Small intestine (tissue), 7 donors: ENCODE results near the gene FYTTD1. TPM values are rescaled to one million over a fixed set of nuclear protein-coding genes. Genes with fewer than 3 reads are reported as not detected.
"Not testable (repeated sequence)": the region's sequence is repeated elsewhere in the genome, so short reads cannot be mapped to it uniquely, and the experiment has no call there.

ENCODE experiments used
- DNase-seq, 2 donors: peaks; one replicate each; pipeline versions ENCODE4 v3.0.0 to v3.0.0-alpha.2; 2013
- FAIRE-seq: peaks from 2 replicates; lab custom pipeline; 2012; peaks lifted over from hg19 to GRCh38; lab: Jason Lieb, UNC
- H3K27ac ChIP-seq, 3 donors: one replicate each; pipeline ENCODE4 v1.5.1; 2013; ENCODE audit warnings: low read length in 2 of 3, mild to moderate bottlenecking in 2 of 3, control low read depth in 1 of 3, inconsistent platforms in 1 of 3, low read depth in 1 of 3, moderate library complexity in 1 of 3
- H3K27me3 ChIP-seq, 3 donors: one replicate each; pipeline ENCODE4 v1.6.1; 2013; ENCODE audit warnings: low read length in 3 of 3, inconsistent platforms in 1 of 3; ENCODE audit not compliant: control insufficient read depth in 3 of 3, insufficient read depth in 3 of 3
- H3K36me3 ChIP-seq, 3 donors: one replicate each; pipeline ENCODE4 v1.6.1; 2013; ENCODE audit warnings: low read length in 3 of 3, inconsistent platforms in 1 of 3, low read depth in 1 of 3, mild to moderate bottlenecking in 1 of 3, moderate library complexity in 1 of 3; ENCODE audit not compliant: control insufficient read depth in 3 of 3, insufficient read depth in 2 of 3
- H3K4me1 ChIP-seq, 3 donors: one replicate each; pipeline ENCODE4 v1.6.1; 2013; ENCODE audit warnings: low read length in 2 of 3, inconsistent platforms in 1 of 3, low read depth in 1 of 3, mild to moderate bottlenecking in 1 of 3, moderate library complexity in 1 of 3; ENCODE audit not compliant: control insufficient read depth in 3 of 3, insufficient read depth in 2 of 3
- H3K4me3 ChIP-seq, 3 donors: one replicate each; pipeline ENCODE4 v1.5.1; 2013; ENCODE audit warnings: low read length in 3 of 3, control low read depth in 1 of 3, inconsistent platforms in 1 of 3, low read depth in 1 of 3, mild to moderate bottlenecking in 1 of 3, moderate library complexity in 1 of 3
- H3K9me3 ChIP-seq, 2 donors: one replicate each; pipeline ENCODE4 v1.6.1; 2013; ENCODE audit warnings: low read depth in 1 of 2, low read length in 1 of 2; ENCODE audit not compliant: control insufficient read depth in 2 of 2, insufficient read depth in 1 of 2
- WGBS, 3 donors: extraction: QIAGEN DNeasy Blood & Tissue Kit; methylation state at CpG; one replicate each; pipeline ENCODE4 v1.1.7; 2013; 5-methylcytosine and 5-hydroxymethylcytosine counted together
- polyA plus RNA-seq, 4 donors: library from polyadenylated mRNA; stranded (reverse) in 3 of 4; unstranded in 1 of 4; fragments of 200-250 nt in 3 of 4; fragments of 120-200 nt in 1 of 4; gene quantifications; one replicate each; pipeline versions ENCODE4 v1.2.1 to v1.2.3, GENCODE V29; 2013
- donor health status: healthy with polysubstance abuse.
- donor health status: control.
- donor health status: control.
- donor health status: Bipolar disorder and iron deficiency.
- donor health status: healthy.

FYTTD1 gene
- polyA plus RNA-seq, 4 donors, result 11.2 to 30.2 (median 12.2) TPM

- not testable (repeated sequence) for FAIRE-seq, H3K4me1 ChIP-seq, DNase-seq, H3K27me3 ChIP-seq, H3K9me3 ChIP-seq, H3K27ac ChIP-seq, H3K36me3 ChIP-seq, H3K4me3 ChIP-seq
- WGBS, 3 donors, result 95 to 97% (median 96%) methylated on average over 18 to 27 of the region's 27 CpGs
Measured at GRCh38 chr3:197731483-197731882, 18.2 kb upstream of the FYTTD1 start.

GRCh38 chr3:197733042-197733441 lies 16.6 kb upstream of the FYTTD1 start:
- Histone ChIP-seq H3K27ac (no peak overlapping the region), H3K9me3 (no peaks in the 10 kb centered on the region), H3K27me3 (no peaks in the 10 kb centered on the region), H3K4me1 (peaks cover 0 to 10% (median 2%) of the 10 kb centered on the region in 3 donors), H3K4me3 (no peak overlapping the region), H3K36me3 (peaks cover 0 to 7% (median 0%) of the 10 kb centered on the region in 3 donors)
- DNase-seq, result no peak
- 93 to 96% (median 95%) methylated on average over 4 of the region's 4 CpGs for WGBS, 3 donors
- no peak for FAIRE-seq

- Histone ChIP-seq H3K4me1 (peaks cover 0 to 10% (median 2%) of the 10 kb centered on the region in 3 donors), H3K27me3 (no peaks in the 10 kb centered on the region), H3K4me3 (no peak overlapping the region), H3K9me3 (no peaks in the 10 kb centered on the region), H3K27ac (peak overlapping the region in 1 of 3 donors; percentile 72), H3K36me3 (peaks cover 0 to 7% (median 0%) of the 10 kb centered on the region in 3 donors)
- DNase-seq, result peak in 1 of 2 donors; percentile 7
- WGBS, 3 donors, result 68 to 79% (median 79%) methylated on average over 7 of the region's 7 CpGs
- FAIRE-seq, result no peak
Measured at GRCh38 chr3:197734667-197735318, 14.9 kb upstream of the FYTTD1 start.

GRCh38 chr3:197736010-197736490 lies 13.6 kb upstream of the FYTTD1 start:
- H3K4me1 ChIP-seq, result peaks cover 0 to 10% (median 2%) of the 10 kb centered on the region in 3 donors
- DNase-seq (peak; percentile 57 to 68), FAIRE-seq (no peak)
- WGBS, 3 donors, result 0 to 1% (median 1%) methylated on average over 17 of the region's 17 CpGs
- H3K9me3 ChIP-seq, result no peaks in the 10 kb centered on the region
- peak overlapping the region; percentile 62 to 99 (median 82) for H3K4me3 ChIP-seq
- H3K27me3 ChIP-seq, result no peaks in the 10 kb centered on the region
- H3K36me3 ChIP-seq, result peaks cover 0 to 7% (median 0%) of the 10 kb centered on the region in 3 donors
- H3K27ac ChIP-seq, result peak overlapping the region; percentile 87 to 95 (median 88)

- 0% methylated on average over 76 to 92 of the region's 92 CpGs for WGBS, 3 donors
- peak within 1 kb of the TSS; percentile 72 to 99 (median 82) for H3K4me3 ChIP-seq
- peaks cover 0 to 10% (median 2%) of the 10 kb centered on the region in 3 donors for H3K4me1 ChIP-seq
- no peaks in the 10 kb centered on the region for H3K27me3 ChIP-seq
- peaks cover 0 to 7% (median 0%) of the 10 kb centered on the region in 3 donors for H3K36me3 ChIP-seq
- FAIRE-seq (no peak), DNase-seq (peak; percentile 98)
- no peaks in the 10 kb centered on the region for H3K9me3 ChIP-seq
- peak within 1 kb of the TSS; percentile 87 to 95 (median 88) for H3K27ac ChIP-seq
Measured at GRCh38 chr3:197736491-197737318, 13.0 kb upstream of the FYTTD1 start, which contains the start of gene RUBCN. TSS of gene RUBCN (minus strand) at chr3:197736904. CDS start at chr3:197736719, 185 bp downstream.

- H3K27ac ChIP-seq, result peak overlapping the region; percentile 66 to 86 (median 69)
- H3K9me3 ChIP-seq, result no peaks in the 10 kb centered on the region
- no peak for DNase-seq
- peak overlapping the region; percentile 26 to 99 (median 72) for H3K4me3 ChIP-seq
- no peaks in the 10 kb centered on the region for H3K27me3 ChIP-seq
- peaks cover 0 to 10% (median 2%) of the 10 kb centered on the region in 3 donors for H3K4me1 ChIP-seq
- peaks cover 0 to 4% (median 0%) of the 10 kb centered on the region in 3 donors for H3K36me3 ChIP-seq
- WGBS, 3 donors, result 0 to 1% (median 1%) methylated on average over 6 of the region's 6 CpGs
- no peak for FAIRE-seq
Measured at GRCh38 chr3:197737319-197737649, 12.4 kb upstream of the FYTTD1 start.

- peaks cover 0 to 10% (median 2%) of the 10 kb centered on the region in 3 donors for H3K4me1 ChIP-seq
- WGBS, 3 donors, result 66 to 72% (median 69%) methylated on average over 11 of the region's 11 CpGs
- H3K9me3 ChIP-seq, result no peaks in the 10 kb centered on the region
- H3K27ac ChIP-seq, result peak overlapping the region in 2 of 3 donors; percentile 66 to 86
- DNase-seq (no peak), FAIRE-seq (no peak)
- H3K4me3 ChIP-seq, result peak overlapping the region in 1 of 3 donors; percentile 72
- H3K36me3 ChIP-seq, result peaks cover 0 to 4% (median 0%) of the 10 kb centered on the region in 3 donors
- H3K27me3 ChIP-seq, result no peaks in the 10 kb centered on the region
Measured at GRCh38 chr3:197737749-197738462, 11.8 kb upstream of the FYTTD1 start.

- WGBS, 3 donors, result 78 to 92% (median 84%) methylated on average over 3 of the region's 3 CpGs
- Histone ChIP-seq H3K27ac (no peak overlapping the region), H3K4me3 (no peak overlapping the region), H3K27me3 (no peaks in the 10 kb centered on the region), H3K4me1 (no peaks in the 10 kb centered on the region), H3K9me3 (no peaks in the 10 kb centered on the region), H3K36me3 (no peaks in the 10 kb centered on the region)
- no peak for DNase-seq
- no peak for FAIRE-seq
Measured at GRCh38 chr3:197742787-197743186, 6.9 kb upstream of the FYTTD1 start.
